ENCODE results near the gene ARID3A. TPM values are rescaled to one million over a fixed set of nuclear protein-coding genes. Genes with fewer than 3 reads are reported as not detected.

The ARID3A gene
- total and polyA plus RNA-seq, 2 donors (not counting 3 experiments of a cell fraction or from before 2014, with no cell fraction given): 5.4 to 13.2 TPM

DNA sequence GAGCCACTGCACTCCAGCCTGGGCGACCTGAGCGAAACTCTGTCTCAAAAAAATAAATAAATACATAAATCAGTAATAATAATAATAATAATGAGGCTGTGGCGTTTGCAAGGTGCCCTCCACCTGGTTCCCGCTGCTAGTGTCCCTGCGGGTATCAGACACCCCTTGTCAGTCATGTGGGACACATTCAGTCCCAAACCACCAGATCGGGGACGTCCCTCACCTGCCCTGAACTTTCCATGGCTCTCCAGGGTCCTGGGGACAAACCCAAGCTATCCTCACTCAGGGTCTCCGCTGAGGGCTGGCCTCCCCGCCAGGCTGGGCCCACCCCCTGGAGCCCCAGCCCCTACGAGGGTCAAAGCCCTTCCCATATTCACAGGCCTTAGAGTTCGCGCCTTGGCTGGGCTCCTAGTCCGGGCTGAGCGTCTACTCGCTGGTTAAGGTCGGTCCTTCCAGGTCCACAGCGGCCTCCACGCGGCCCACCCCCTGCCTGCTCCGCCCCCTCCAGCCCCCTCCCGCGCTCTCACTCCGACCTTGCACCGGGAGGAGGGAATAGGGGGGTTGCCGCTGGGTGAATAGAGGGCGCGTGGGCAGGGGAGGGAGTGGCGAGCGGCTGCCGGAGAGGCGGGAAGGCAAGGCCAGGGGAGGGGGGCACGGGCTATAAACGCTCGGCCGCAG lies 9.1 kb upstream of the ARID3A start:
- DNase-seq (ENCODE audit: low read depth, low spot score) (no peak), FAIRE-seq (no peak)
- Histone ChIP-seq H3K27ac (ENCODE audit: insufficient read depth, low read depth, low read length) (no peak overlapping the region), H2AFZ (ENCODE audit: low read depth, low read length) (no peak overlapping the region), H3K4me1 (ENCODE audit: control insufficient read depth, extremely low read depth, insufficient read depth, low read length) (peaks cover 4% of the 10 kb centered on the region), H3K27me3 (ENCODE audit: control insufficient read depth in 2 of 2, insufficient read depth in 2 of 2, low read length in 2 of 2) (peaks cover 28 to 35% of the 10 kb centered on the region in 2 experiments), H3K9ac (replicated peaks; ENCODE audit: extremely low read depth, insufficient read depth, low read length) (no peak overlapping the region), H3K4me3 (replicated peaks in 1 of 3; ENCODE audit: insufficient read depth in 1 of 3, low read depth in 1 of 3, low read length in 3 of 3) (no peak overlapping the region), H3K9me1 (replicated peaks; ENCODE audit: control insufficient read depth, extremely low read depth, insufficient read depth, low read length) (no peaks in the 10 kb centered on the region), H3K79me2 (ENCODE audit: control insufficient read depth, insufficient read depth, low read length) (no peaks in the 10 kb centered on the region), H3K9me3 (replicated peaks; ENCODE audit: control insufficient read depth, insufficient read depth, low read length) (no peaks in the 10 kb centered on the region), H4K20me1 (replicated peaks; ENCODE audit: control insufficient read depth, extremely low read depth, insufficient read depth, low read length) (no peaks in the 10 kb centered on the region), H3K36me3 (ENCODE audit: control insufficient read depth in 2 of 2, extremely low read depth in 1 of 2, insufficient read depth in 2 of 2, low read length in 2 of 2) (no peaks in the 10 kb centered on the region), H3K4me2 (ENCODE audit: insufficient read depth, low read length) (no peak overlapping the region)
- ChIA-PET POLR2A (no interaction called here), CTCF (interaction anchor here (0.9 kb wide), 1 partner anchor 53 kb away, joined by 3 read pairs; no protein-coding TSS in a partner anchor)
- intact Hi-C loops (cut with micrococcal nuclease) (no loop called here), dilution Hi-C loops (cut with MboI; ENCODE audit: extremely low pct_ligation_motif_present, low sequenced_read_pairs) (no loop called here)
- no TSS peak for BruUV-seq (replicated peaks)
- no peak for TF ChIP-seq JUN (IDR thresholded peaks at IDR 0.05; ENCODE audit: borderline replicate concordance, insufficient read depth, insufficient read length, low read depth)
- no peak for TF ChIP-seq FOS (IDR thresholded peaks at IDR 0.05; ENCODE audit: borderline replicate concordance, insufficient read depth, low read length)
- TF ChIP-seq POLR2AphosphoS5 (IDR thresholded peaks at IDR 0.05; ENCODE audit: insufficient read depth, low read depth, low read length): no peak
- no peak for TF ChIP-seq POLR2A (IDR thresholded peaks at IDR 0.05; ENCODE audit: low read depth, low read length)
- no peak for TF ChIP-seq MYC (IDR thresholded peaks at IDR 0.05; ENCODE audit: low read depth, low read length)
- no peak for TF ChIP-seq EZH2 (IDR thresholded peaks at IDR 0.05; ENCODE audit: borderline replicate concordance, low read depth, low read length, severe bottlenecking)
- TF ChIP-seq, protein P1, sequence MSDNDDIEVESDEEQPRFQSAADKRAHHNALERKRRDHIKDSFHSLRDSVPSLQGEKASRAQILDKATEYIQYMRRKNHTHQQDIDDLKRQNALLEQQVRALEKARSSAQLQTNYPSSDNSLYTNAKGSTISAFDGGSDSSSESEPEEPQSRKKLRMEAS (IDR thresholded peaks at IDR 0.05; ENCODE audit: insufficient read depth, insufficient read length): no peak
- TF ChIP-seq, protein P2, sequence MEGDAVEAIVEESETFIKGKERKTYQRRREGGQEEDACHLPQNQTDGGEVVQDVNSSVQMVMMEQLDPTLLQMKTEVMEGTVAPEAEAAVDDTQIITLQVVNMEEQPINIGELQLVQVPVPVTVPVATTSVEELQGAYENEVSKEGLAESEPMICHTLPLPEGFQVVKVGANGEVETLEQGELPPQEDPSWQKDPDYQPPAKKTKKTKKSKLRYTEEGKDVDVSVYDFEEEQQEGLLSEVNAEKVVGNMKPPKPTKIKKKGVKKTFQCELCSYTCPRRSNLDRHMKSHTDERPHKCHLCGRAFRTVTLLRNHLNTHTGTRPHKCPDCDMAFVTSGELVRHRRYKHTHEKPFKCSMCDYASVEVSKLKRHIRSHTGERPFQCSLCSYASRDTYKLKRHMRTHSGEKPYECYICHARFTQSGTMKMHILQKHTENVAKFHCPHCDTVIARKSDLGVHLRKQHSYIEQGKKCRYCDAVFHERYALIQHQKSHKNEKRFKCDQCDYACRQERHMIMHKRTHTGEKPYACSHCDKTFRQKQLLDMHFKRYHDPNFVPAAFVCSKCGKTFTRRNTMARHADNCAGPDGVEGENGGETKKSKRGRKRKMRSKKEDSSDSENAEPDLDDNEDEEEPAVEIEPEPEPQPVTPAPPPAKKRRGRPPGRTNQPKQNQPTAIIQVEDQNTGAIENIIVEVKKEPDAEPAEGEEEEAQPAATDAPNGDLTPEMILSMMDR (IDR thresholded peaks at IDR 0.05; ENCODE audit: extremely low read depth in 1 of 2, insufficient read depth in 1 of 2, low read depth in 1 of 2, low read length in 2 of 2): no peak
- no peak for TF ChIP-seq GATA2 (IDR thresholded peaks at IDR 0.05; ENCODE audit: insufficient read depth, insufficient read length, low read depth, low read length)
